ENCODE results near the gene RAP1B.

RAP1B gene

GRCh38 chr12:68612202-68612601, 1.5 kb downstream of the RAP1B start:
- no peak for DNase-seq (ENCODE audit: low spot score)

- DNase-seq (ENCODE audit: low spot score): no peak
Measured at GRCh38 chr12:68612697-68613096, 2.0 kb downstream of the RAP1B start.

- DNase-seq (ENCODE audit: low spot score): no peak
Measured at GRCh38 chr12:68613209-68613904, 2.7 kb downstream of the RAP1B start.

GRCh38 chr12:68614105-68614679, 3.5 kb downstream of the RAP1B start:
- no peak for DNase-seq (ENCODE audit: low spot score)

- DNase-seq (ENCODE audit: low spot score): no peak
Measured at GRCh38 chr12:68614769-68615168, 4.1 kb downstream of the RAP1B start.

GRCh38 chr12:68617160-68617926, 6.6 kb downstream of the RAP1B start:
- DNase-seq (ENCODE audit: low spot score): no peak

- DNase-seq (ENCODE audit: low spot score): no peak
Measured at GRCh38 chr12:68619541-68619940, 8.8 kb downstream of the RAP1B start.

GRCh38 chr12:68620519-68621471, 10.1 kb downstream of the RAP1B start:
- no peak for DNase-seq (ENCODE audit: low spot score)

- DNase-seq (ENCODE audit: low spot score): no peak
Measured at GRCh38 chr12:68621472-68622081, 10.9 kb downstream of the RAP1B start.

GRCh38 chr12:68622250-68622649, 11.6 kb downstream of the RAP1B start:
- DNase-seq (ENCODE audit: low spot score): no peak

- no peak for DNase-seq (ENCODE audit: low spot score)
Measured at GRCh38 chr12:68623059-68623458, 12.4 kb downstream of the RAP1B start.

GRCh38 chr12:68623984-68624383, 13.3 kb downstream of the RAP1B start:
- no peak for DNase-seq (ENCODE audit: low spot score)

- DNase-seq (ENCODE audit: low spot score): no peak
Measured at GRCh38 chr12:68624933-68625332, 14.2 kb downstream of the RAP1B start.

- no peak for DNase-seq (ENCODE audit: low spot score)
Measured at GRCh38 chr12:68627673-68628319, 17.1 kb downstream of the RAP1B start.

- DNase-seq (ENCODE audit: low spot score): no peak
Measured at GRCh38 chr12:68628698-68629097, 18.0 kb downstream of the RAP1B start.

- no peak for DNase-seq (ENCODE audit: low spot score)
Measured at GRCh38 chr12:68630050-68630449, 19.4 kb downstream of the RAP1B start.

- DNase-seq (ENCODE audit: low spot score): no peak
Measured at GRCh38 chr12:68630598-68630997, 19.9 kb downstream of the RAP1B start.

- no peak for DNase-seq (ENCODE audit: low spot score)
Measured at GRCh38 chr12:68631227-68631626, 20.5 kb downstream of the RAP1B start.

GRCh38 chr12:68632486-68632885, 21.8 kb downstream of the RAP1B start:
- DNase-seq (ENCODE audit: low spot score): no peak

- DNase-seq (ENCODE audit: low spot score): no peak
Measured at GRCh38 chr12:68633614-68634558, 23.2 kb downstream of the RAP1B start.
